ENCODE measurements around the gene C1orf52.

Gene C1orf52

DNA sequence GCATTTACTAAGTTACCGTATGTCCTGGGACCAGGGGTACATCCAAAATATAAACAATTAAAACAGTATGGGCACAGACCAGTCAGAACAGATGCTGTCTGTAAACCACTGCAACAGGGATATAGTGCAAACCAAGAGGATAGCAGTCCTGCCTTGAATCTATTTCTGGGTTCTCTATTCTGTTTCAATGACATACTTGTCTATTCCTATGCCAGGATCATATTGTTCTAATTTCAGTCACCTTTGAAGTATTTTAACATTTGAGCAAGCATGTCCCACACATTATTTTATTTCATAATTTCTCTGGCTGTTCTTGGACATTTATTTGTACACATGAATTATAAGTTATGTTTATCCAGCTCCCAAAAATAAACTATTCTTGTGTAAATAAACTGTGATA, 30.5 kb downstream of the C1orf52 start:
- no peak for DNase-seq

DNA sequence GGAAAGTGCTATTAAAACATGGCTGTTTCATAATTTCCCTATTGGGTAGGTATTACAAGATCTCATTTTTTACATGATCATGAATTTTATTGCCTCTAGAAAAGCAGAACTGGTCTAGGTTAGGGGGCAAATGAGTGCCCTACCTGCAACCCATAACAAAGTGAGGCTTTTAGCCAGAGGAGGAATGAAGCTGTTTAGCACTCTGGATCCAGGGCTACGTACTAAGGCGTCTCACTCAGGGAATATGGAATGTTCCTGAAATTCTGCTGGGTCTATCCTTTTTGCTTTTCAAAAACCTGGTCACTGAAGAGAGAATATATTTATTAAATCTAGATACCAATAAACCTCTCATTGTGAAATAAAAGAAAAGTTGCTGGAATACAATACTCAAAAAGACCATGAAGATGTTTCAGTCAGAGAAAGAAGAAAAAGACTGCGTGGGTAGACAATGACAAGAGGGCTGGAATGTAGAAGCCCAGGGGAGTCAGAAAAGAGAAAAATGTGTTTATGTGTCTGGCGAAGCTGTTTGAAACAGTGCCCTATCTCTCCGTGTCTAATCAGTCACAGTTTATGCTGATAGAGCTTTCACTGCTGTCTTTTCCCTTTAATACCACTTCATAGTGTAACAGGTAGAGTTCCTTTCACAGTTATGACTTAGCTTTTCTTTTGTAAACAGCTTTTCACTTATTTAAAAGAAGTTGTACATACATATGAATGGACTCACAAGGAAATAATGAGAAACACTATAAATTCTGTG, 33.7 kb downstream of the C1orf52 start:
- no peak for DNase-seq

GRCh38 chr1:85224734-85225623, 34.5 kb downstream of the C1orf52 start:
- no peak for DNase-seq

GRCh38 chr1:85224295-85224694, 35.2 kb downstream of the C1orf52 start:
- no peak for DNase-seq

DNA sequence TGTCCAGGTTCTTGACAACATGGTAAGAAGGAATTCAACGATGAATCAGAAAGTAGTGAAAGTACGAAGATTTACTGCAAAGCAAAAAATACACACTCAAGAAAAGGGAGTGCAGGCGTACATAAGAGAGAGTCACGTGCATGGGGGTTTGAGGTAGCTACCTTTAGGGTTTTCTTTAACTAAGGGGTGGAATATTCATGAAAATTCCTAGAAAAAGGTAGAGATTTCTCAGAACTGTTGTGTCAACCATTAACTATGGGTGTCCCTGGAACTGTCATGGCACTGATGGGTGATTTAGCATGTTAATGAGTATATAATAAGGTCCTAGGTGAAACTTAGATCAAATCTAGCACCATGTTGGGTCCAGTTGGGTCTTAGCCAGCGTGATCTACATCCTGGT, 36.1 kb downstream of the C1orf52 start:
- DNase-seq, result no peak

DNA sequence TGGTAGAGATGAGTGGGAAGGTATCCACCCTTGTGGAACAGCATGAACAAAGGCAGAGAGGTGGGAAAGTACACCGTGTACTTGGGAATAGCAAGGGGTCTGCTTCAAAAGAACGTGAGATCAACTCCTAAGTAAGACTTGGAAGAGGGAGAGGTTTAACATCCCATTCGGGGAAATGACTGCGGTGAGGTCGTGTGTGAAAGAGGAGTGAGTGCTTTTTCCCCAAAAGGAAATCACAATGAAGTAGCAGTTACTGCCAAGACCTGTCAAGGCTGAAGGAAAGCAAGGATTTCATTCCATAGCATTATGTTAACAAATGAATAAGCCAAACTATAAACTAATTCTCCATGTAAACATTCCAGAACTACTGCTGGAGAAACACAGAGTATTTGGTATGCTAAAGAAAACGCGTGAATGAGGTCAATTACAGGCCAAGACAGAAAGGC, 38.7 kb downstream of the C1orf52 start:
- no peak for DNase-seq

DNA sequence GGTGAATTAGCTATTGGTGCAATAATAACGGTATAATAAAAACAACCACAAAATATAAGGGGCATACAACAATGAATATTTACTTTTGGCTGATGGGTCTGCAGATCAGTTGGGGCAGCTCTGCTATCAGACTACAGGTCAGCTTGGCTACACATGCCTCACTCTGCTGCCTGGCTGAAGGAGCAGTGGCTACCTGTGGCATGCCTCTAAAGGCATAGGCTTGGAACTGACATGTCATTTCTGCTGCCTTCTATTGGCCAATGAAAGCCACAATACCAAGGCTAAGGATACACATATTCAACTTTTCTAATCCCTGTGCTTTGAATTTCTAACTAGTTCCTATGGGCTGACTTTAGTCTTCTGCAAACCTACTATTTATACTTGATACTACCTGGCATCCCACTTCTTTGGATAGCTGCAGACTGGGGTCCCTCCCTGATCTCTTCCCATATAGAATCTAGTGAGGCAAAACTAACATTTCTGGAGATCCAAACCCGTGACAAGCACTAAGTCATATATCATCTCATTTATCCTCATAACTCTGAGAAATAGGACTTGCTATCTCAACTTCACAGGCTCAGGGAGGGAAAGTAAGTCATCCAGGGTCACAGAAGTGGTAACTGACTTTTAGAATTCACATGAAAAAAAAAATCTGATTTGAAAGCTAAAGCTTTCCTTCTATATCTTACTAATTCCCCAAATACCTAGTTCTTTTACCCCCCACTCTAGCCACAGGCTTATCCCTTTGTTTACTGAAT, 39.4 kb downstream of the C1orf52 start:
- DNase-seq, result no peak

DNA sequence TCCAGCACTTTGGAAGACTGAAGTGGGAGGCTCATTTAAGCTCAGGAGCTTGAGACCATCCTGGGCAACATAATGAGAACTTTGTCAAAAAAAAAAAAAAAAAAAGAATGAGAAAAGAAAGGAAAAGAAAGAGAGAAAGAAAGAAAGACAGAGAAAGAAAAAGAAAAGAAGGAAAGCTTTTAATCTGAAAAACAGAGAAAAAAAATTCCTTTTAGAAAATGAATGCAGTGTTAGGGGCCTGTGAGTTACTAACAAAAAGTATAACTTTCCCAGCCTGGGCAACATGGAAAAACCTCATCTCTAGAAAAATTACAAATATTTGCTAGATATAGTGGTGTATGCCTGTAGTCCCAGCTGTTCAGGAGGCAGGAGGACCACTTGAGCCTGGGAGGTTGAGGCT, 42.8 kb downstream of the C1orf52 start:
- DNase-seq, result no peak

DNA sequence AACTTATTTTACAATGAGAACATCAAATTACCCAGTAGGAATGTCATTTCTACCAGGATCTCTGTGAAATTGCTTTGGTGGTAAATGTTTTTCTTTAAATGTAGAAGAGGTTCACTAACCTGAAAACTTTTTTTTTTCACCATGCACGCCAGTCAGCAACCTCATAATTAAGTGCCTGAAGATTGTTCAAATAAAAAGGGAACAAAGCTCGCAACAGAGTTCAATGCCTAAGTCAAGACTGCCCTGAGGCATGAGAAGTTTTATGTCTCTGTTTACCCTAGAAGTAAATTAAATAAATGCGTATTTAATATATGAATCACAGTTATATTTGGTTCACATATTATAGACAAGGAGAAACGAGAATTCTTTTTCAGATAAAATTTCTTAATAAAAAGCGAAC, 44.8 kb downstream of the C1orf52 start:
- DNase-seq, result no peak

- DNase-seq, result no peak
Measured at GRCh38 chr1:85208488-85208887, 51.0 kb downstream of the C1orf52 start.

DNA sequence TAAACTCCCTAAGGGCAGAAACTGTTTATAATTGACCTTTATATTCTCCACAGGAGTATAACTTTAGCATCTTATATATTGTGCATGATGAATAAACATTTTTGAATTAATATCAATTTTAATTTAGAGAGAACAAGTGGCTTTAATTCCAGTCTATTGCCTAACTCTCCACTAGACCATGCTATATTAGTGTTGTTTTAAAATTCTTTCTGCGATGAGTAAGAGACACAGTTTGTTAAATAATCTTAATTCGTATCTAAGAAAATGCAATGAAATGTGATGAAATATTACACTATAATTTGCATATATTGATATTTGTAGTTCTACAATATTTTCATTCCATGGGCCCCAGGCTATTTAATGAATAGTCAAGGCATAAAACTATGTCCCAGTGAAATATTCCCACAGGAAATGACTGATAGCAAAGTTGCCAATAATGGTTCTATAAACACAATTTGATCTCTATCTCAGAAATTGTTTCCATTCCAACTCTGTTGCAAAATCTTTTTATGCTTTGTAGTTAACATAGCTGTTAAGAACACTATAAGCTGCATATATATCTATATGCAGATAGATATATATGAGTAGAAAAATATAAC, 55.8 kb downstream of the C1orf52 start:
- DNase-seq, result no peak

DNA sequence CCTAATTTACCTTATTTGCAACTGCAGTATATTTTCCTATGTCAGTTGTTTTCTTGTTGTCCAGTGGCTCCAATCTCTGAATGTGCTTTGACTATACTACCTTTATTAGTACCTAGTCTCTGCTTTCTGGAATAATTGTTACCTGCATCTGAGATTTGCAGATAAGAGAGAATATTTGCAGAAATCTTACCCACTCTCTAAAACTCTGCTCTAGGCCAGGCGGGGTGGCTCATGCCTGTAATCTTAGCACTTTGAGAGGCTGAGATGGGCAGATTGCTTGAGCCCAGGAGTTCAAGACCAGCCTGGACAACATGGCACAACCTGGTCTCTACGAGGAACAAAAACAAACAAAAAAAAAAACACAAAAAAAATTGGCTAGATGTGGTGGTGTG, 56.6 kb downstream of the C1orf52 start:
- no peak for DNase-seq

GRCh38 chr1:85202092-85202863, 57.2 kb downstream of the C1orf52 start:
- DNase-seq, result no peak

DNA sequence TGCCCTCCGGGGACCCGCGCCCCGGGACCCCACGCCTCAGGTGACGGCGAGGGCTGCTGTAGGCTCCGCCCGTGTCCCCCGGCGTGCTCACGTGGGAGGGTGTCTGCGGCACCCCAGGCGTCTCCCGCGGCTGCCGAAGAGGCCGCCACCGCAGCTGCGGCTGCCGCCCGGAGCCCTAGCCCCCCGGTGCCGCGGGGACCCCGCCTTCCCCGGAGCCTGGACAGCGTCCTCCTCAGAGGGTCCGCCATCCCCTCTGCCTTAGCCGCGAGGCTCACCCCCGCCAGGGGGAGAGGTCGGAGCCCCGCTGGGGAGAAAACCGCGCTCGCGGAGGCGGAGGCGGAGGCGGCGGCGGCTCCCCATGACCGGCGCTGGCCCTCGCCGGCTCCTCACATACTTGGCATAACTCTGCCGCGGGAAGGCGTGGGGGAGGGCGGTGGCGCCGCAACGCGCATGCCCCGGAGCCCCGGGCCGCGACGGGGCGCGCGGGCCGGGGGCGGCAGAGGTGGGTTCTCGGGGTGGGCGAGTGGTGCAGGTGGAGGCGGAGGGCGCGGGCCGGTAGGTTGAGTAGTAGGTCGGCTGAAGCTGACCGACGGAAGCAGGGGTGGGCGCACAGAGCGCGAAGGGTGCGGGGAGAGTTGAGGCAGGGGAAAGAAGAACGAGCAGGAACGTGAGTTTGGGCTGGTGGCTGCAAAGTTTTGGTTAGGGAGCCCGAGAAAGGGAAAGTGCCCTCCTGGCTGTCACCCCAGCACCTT, 57.9 kb downstream of the C1orf52 start:
- DNase-seq, result no peak

DNA sequence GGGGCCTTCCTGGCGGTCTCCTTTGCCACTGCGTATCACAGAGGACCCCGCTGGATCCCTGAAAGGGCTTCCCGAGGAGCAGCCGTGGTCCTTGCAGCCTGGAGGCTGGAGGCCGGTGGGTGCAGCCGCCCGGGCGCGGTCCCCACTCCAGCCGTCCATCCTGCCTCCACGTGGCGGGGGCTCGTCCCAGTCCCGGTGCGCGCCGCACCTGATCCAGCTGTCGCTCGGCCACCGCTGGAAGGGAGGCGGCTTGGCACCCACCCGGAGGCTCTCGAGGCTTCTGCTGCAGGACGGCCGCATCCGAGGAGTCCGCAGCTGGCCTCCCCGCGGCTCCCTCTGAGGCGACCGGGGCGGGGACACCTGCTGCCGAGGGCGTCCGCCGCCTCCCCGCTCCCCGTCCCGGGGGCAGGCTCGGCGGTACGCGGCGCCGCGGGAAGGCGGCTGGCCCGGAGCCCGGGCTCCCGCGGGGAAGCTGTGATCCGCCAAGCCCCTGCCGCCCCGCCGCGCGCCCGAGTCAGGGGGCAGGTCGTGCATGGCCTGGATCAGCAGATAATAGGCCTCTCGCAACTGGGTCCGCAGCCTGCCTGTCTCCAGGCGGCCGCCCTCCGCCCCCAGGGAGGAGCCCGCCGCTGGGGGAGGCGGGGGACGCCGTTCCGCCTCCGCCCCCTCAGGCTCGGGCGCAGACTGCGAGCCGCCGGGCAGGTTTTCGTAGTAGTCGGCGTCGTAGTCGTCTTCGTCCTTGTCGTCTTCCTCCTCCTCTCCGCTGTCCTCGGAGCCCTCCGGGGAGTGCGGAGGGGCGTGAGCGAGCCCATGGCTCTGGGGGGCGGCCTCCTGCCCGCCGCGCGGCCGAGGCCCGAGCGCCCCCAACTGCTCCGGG, 58.8 kb downstream of the C1orf52 start, which contains the start of gene SYDE2:
SYDE2 (minus strand) TSS at position 554 of the 877 bp plus-strand sequence; CDS start at position 534, 20 bp downstream.
- peak; percentile 77 for DNase-seq
